Right renal pelvis (tissue), 4 donors: Measurements from ENCODE around the gene BCKDHA. TPM values are rescaled to one million over a fixed set of nuclear protein-coding genes. Genes with fewer than 3 reads are reported as not detected.
"Not testable (repeated sequence)": the region's sequence is repeated elsewhere in the genome, so short reads cannot be mapped to it uniquely, and the experiment has no call there.

ENCODE experiments used
- DNase-seq, 4 donors: peaks; one replicate each; pipeline ENCODE4 v3.0.0-alpha.2; 2013; ENCODE audit warnings: low read depth in 4 of 4, low spot score in 3 of 4, missing footprints in 1 of 4
- polyA plus RNA-seq, 4 donors: library from polyadenylated mRNA; unstranded; fragments of 120-200 nt; gene quantifications; one replicate each; pipeline ENCODE4 v1.2.1, GENCODE V29; 2013; ENCODE audit not compliant: insufficient read length in 4 of 4

The BCKDHA gene
- polyA plus RNA-seq, 4 donors, result 26.8 to 59.4 (median 29.0) TPM

DNA sequence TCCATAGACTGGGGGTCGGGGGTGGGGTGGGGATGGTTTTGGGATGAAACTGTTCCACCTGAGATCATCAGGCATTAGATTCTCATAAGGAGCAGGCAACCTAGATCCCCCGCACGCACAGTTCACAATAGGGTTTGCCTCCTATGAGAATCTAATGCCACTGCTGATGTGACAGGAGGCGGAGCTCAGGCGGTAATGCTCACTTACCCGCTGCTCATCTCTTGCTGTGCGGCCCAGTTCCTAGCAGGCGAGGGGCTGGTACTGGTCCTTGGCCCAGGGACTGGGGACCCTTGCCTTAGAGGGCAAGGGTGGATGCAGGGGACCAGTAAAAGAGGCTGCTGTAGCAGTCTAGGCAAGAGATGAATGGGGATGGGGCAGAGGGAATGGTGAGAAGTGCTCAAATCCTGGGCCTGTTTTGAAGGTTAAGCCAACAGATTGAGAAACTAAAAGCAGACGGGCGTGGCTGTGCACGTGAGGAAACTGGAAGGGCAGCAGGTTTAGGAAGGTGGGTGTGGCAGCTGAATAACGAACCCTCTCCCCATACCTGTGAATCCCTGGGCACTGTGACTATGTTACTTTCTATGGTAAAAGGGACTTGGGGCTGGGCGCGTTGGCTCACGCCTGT, 43.8 kb downstream of the BCKDHA start:
- no peak for DNase-seq

DNA sequence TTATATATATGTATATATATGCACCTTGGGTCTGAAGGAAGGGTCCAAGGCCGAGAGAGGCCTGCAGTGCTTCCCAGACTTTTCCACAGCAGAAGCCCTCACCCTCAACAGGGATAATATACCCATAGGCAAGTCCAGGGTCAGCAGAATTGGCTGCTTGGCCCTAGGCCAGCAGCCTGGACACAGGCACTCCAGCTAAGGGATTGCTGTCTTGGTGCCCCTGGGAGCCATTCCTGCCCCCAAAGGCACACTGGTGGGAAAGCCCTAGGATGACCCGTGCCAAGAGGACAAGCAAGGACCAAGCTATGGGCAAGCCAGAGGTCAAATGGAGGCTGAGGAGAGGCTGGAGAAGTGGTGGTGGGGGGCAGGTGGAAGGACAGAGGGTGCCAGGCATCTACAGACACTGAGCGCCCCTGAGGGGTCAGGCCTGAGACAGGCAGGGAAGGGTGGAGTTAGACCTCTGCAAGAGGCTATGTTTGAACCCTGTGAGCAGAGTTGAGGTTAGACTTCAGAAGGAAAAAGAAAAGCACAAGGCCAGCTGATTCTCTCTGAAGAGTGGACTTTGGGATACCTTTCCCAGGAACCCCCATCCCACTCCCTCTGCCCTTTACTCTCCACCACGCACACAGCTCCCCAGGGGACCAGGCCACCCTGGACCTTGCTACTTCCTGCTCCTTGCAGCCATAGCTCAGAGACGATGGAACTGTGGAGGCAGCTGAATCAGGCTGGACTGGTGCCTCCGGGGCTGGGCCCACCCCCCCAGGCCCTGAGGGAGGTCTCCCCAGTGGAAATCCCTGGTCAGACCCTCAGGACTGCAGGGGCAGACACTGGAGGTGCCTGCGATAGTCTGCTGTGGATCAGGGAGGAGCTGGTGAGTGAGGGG, 45.1 kb downstream of the BCKDHA start, which contains the start of gene ERICH4:
Gene ERICH4, plus strand, starts transcription at position 684 of the 883 bp plus-strand sequence. Its CDS starts 14 bp downstream, at position 698.
- no peak for DNase-seq

DNA sequence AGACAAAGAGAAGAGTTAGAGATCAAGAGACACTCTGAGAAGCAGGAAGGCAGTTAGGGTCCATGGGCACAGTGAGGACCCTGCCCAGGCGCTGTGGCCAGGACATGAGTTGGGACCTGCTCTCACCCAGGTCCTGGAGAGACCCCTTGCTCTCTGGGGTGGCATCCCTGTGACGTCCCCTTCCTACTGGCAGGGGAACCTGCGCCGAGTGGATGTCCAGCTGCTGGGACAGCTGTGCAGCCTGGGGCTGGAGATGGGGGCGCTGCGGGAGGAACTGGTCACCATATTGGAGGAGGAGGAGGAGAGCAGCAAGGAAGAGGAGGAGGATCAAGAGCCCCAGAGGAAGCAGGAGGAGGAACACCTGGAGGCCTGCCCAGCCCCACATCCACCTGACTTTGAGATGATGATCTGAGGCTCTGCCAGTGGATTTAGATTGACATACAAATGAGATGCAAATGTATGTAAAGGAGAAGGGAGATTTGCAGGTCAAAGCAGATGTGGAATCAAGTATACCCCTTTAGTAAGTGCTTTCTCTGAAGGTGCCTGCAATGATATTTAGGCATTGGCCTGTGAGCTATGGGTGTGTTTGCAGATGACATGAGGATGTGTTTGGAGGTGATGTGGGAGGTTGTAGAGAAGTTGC, 46.3 kb downstream of the BCKDHA start:
- DNase-seq, result no peak

DNA sequence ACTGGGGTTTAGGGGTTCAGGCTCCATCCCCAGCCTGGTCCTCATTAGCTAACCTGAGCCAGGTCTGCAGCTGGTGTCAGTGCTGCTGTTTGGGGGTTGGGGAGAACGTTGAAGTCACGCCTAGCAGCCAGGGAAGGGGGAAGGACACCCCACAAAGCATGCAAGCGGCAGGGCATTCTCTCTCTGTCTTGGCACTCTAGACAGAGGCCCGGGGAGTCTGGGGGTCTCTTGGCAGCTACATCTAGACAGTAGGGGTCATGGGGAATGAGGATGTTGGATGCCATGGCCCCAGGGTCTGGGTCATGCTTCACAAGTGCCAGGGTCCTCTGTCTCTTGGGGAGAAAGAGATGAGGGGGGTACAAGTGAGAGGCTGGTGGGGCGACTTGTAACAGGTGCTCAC, 48.0 kb downstream of the BCKDHA start:
- no peak for DNase-seq

DNA sequence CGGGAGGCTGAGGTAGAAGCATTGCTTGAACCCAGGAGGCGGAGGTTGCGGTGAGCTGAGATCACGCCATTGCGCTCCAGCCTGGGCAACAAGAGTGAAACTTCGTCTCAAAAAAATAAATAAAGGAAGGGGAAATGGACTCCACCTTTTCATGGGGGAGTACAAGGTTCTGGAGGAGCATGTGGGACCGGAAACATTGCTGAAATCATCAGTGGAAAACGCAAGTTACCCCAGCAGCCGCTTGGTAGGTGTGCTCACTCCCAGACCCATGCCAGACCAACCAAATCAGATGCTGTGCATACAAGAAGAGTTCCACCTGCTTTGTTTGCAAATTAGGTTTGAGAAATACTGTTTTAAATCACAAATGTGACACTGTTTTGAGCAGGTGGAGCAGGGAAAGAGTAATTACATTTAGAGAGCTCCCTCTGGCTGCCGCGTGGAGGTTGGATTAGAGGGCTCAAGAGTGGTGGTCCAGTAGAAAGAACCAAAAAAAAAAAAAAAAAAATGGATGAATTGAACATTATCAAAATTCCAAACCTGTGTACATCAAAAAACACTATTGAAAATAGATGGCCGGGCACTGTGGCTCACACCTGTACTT, 50.2 kb downstream of the BCKDHA start:
- DNase-seq, result no peak

DNA sequence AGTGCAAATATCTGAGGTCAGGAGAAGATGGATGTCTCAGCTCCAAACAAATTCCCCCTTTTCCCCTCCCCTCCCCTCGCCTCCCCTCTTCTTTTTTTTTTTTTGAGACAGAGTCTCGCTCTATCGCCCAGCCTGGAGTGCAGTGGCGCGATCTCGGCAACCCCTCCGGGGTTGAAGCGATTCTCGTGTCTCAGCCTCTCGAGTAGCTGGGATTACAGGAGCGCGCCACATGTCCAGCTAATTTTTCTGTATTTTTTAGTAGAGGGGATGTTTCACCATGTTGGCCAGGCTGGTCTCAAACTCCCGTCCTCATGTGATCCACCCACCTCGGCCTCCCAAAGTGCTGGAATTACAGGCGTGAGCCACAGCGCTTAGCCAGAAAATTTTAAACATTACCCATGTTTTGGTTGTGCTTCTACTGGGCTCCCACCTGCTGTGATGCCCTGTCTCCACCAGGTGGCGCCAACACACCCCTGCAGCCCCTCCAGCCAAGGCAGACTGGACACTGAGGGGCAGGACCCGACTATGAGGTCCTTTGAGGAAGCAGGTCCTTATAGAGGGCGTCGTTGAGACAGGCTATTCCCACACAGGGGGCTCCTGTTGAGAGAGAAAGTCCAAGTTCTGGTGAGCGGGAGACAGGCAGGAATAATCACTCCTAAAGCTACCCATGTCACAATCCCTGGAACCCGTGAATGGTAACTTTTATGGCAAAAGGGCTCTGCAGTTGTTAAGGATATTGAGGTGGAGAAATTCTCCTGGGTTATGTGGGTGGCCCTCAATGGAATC, 51.7 kb downstream of the BCKDHA start:
- DNase-seq, result peak in 2 of 4 donors; percentile 54

DNA sequence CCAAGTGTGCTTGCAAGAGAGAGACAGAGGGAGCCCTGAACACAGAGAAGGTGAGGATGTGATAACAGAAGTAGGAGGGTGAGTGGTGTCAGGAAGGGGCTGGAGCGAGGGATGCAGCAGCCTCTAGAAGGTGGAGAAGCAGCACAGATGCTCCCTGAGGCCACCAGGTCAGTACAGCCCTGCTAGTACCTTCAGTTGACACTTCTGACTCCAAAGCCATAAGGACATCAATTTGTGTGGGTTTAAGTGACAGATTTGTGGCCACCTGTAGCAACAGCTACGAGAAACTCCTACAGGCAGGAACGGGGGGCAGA, 52.2 kb downstream of the BCKDHA start:
- no peak for DNase-seq

DNA sequence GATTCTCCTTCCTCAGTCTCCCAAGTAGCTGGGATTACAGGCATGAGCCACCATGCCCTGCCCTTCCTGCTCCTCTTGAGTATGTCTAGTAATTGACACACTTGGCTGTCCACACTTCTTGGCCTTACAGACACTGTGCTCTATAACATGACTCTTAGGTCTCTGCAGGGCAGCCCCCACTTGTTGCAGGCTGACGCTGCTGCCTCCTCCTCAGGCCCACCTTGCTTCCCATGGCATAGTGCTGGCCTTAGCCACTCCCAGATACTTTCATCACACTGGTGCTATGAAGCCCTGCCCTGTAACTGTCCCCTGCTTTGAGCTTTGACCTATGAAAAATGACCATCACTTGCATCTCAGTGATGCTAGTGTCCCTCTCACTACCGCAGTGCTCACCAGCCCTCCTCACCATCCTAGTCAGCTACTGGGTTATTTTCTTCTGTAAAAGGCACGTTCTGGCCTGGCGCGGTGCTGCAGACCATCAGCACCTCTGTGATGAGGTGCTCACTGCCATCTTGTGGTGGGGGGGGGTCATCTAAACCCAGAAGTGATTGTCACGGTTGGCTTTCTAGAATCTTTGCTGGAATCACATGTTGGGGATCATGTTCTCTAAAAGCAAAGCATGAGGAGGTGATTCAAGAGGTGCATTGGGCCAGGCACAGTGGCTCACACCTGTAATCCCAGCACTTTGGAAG, 55.1 kb downstream of the BCKDHA start:
- no peak for DNase-seq

DNA sequence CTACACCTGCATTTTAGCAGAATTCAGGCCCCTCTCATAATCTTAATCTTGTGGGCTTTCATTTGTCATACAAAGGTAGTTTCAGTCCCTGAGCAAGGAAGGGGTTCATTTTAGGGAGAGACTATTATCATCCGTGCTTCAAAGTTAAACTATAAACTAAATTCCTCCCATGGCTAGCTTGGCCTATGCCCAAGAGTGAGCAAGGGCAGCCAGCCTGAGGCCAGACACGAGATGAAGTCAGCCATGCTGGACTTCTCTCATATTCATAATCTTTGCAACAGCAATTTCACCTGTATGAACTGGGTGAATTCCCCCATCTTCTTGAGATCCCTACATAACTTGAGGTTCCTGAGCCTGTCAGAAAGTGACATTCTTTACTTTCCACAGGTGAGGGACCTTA, 58.3 kb downstream of the BCKDHA start:
- DNase-seq, result no peak

DNA sequence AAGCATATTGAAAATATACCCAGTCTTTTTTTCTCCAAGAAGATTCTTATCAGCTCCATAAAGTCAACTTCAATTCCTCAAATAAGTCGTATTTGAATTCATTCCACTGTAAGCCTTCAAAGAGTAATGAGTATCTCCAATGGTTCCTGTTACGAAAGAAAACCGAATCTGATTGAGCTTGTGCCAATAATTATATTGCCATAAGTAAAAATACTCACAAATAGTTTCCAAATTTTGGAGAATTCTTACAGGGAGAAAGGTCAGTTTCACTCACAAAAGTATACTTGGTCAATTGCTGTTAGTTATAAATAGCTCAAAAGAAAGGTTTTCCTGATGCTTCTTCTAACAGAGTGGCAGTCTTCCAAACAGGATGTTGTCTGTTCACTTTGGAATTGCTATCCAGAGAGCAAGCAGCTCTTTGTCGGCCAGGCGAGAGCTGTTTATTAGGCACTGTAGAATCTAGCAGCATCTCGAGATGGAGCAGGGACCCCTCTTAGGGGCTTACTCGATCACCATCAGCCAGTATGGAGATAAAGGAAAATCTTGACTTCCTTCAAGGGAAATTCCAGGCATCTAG, 58.8 kb downstream of the BCKDHA start:
- DNase-seq, result no peak

DNA sequence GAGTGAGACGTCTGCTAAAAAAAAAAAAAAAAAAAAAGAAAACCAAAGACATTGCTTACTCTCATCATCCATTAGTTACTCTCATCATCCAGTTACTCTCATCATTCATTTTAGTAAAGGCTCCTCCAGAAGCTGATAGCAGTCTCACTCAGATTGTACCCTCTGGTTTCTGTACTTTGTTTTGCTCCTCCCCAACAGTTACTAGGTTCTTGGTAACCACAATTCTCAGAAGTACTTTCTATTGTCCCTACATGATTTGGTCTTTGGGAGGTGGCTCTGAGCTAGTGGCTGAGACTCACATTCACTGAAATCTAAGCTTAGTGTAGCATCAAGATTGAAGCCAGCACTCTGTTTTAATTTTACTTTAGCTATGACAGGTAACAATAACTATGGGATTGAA, 59.6 kb downstream of the BCKDHA start:
- DNase-seq, result no peak

DNA sequence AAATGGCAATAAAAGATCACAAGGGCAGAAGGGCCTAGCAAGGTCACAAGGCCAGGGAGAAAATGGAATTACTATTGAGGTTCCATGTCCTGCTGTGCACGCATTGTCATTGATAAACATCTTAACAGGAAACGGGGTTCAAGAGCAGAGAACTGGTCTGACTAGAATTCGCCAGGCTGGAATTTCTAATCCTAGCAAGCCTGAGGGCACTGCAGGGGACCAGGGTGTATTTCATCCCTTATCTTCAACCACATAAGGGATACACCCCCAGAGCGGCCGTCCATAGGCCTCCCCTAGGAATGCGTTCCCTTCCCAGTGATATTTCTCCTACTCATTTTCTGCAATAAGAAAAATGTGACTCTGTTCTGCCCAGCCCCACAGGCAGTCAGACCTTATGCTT, 64.9 kb downstream of the BCKDHA start:
- DNase-seq, result no peak

DNA sequence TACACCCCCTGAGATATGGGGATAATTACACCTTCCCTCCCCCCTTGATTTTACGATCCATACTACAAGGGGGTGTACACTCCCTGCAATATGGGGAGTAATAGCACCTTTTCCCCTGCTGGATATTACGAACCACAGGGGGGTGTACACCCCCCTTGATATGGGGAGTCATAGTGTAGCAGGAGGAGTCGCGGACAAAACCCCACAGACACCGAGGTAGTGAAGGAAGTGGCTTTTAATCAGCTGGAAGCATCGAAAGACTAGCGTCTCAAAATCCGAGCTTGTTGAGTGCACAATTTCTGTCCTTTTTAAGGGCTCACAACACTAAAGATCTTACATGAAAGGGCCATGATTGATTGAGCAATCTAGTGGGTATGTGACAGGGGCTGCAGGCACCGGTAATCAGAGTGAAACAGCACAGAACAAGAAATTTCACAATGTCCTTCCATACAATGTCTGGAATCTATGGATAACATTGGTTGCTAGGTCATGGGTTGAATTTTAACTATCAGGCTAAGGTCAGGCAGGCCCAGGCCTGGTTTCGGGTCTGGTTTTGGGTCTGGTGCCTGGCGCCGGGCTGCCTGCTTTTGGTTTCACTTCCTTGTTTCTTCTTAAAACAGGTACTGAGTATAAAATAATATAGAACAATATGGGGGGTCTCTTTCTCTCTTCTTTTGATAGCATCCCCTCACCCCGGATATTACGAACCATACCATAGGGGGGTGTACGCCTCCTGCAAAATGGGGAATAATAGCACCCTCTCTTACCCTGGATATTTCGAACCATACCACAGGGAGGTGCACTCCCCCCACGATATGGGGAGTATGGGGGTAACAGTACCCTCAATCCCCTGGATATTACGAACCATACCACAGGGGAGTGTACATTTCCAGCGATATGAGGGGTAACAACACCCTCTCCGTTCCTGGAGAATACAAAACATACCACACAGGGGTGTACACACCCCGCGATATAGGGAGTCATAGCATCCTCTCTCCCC, 65.9 kb downstream of the BCKDHA start:
- DNase-seq, result not testable (repeated sequence)

Other genes starting within 250 kb of the BCKDHA start
- under 1 TPM; 0.22 to 0.64 (median 0.42) TPM for gene CYP2S1, start 204.6 kb upstream of the BCKDHA start, polyA plus RNA-seq
- 10 to 100 TPM; 30.9 to 34.9 (median 32.5) TPM for gene AXL, start 178.6 kb upstream of the BCKDHA start, polyA plus RNA-seq
- gene HNRNPUL1, start 133.4 kb upstream of the BCKDHA start, polyA plus RNA-seq, result 100 to 1,000 TPM; 202 to 215 (median 206) TPM
- gene CCDC97, start 87.6 kb upstream of the BCKDHA start, polyA plus RNA-seq, result 10 to 100 TPM; 33.1 to 36.2 (median 34.5) TPM
- gene TGFB1, start 43.9 kb upstream of the BCKDHA start, polyA plus RNA-seq, result 10 to 100 TPM; 24.0 to 37.9 (median 30.5) TPM
- 10 to 100 TPM in 1 of 4 donors, 1 to 10 TPM in 3; 5.8 to 10.1 (median 6.3) TPM for gene B9D2, start 33.7 kb upstream of the BCKDHA start, polyA plus RNA-seq
- 10 to 100 TPM in 2 of 4 donors, 1 to 10 TPM in 2; 9.1 to 14.2 (median 10.1) TPM for gene TMEM91, start 21.3 kb upstream of the BCKDHA start, polyA plus RNA-seq
- gene EXOSC5, start 459 bp upstream of the BCKDHA start, polyA plus RNA-seq, result 10 to 100 TPM; 14.3 to 21.4 (median 16.3) TPM
- gene B3GNT8, start 29.6 kb downstream of the BCKDHA start, polyA plus RNA-seq, result 1 to 10 TPM; 3.3 to 6.5 (median 5.3) TPM
- 10 to 100 TPM; 58.2 to 62.1 (median 59.2) TPM for gene DMAC2, start 42.1 kb downstream of the BCKDHA start, polyA plus RNA-seq
- gene ERICH4, start 45.3 kb downstream of the BCKDHA start, polyA plus RNA-seq, result 1 to 10 TPM; 2.3 to 6.3 (median 5.0) TPM
- gene CEACAM21, start 178.3 kb downstream of the BCKDHA start, polyA plus RNA-seq, result 1 to 10 TPM in 2 of 4 donors, under 1 TPM in 2; 0.80 to 2.1 (median 1.3) TPM
- under 1 TPM in 1 of 4 donors, not detected in 3; 0.16 TPM for gene CEACAM4, start 229.3 kb downstream of the BCKDHA start, polyA plus RNA-seq